HG02852 (cell line): Measurements from ENCODE around the gene KRTAP4-12.
"Not testable (repeated sequence)": the region's sequence is repeated elsewhere in the genome, so short reads cannot be mapped to it uniquely, and the experiment has no call there.

Experiments
- ATAC-seq: cut with Tn5 transposase; IDR thresholded peaks from one replicate; pipeline ENCODE4 v1.9.1; 2021; ENCODE audit warnings: mild to moderate bottlenecking, moderate library complexity; ENCODE audit not compliant: unreplicated experiment

Gene KRTAP4-12

GRCh38 chr17:41098042-41098441 lies 25.9 kb downstream of the KRTAP4-12 start, which contains the start of gene KRTAP4-8:
Gene KRTAP4-8, minus strand, starts transcription at chr17:41098142. Its CDS starts 58 bp downstream, at chr17:41098084.
- ATAC-seq, result no peak

- no peak for ATAC-seq
Observed at GRCh38 chr17:41096055-41096454, 27.9 kb downstream of the KRTAP4-12 start.

GRCh38 chr17:41088760-41089352 lies 35.1 kb downstream of the KRTAP4-12 start:
- not testable (repeated sequence) for ATAC-seq

- ATAC-seq, result not testable (repeated sequence)
Observed at GRCh38 chr17:41084100-41084856, 39.7 kb downstream of the KRTAP4-12 start, which contains the start of gene KRTAP4-7. Gene KRTAP4-7, plus strand, starts transcription at chr17:41084150. Its CDS starts 57 bp downstream, at chr17:41084207.

GRCh38 chr17:41083427-41083826 lies 40.6 kb downstream of the KRTAP4-12 start:
- not testable (repeated sequence) for ATAC-seq

GRCh38 chr17:41082626-41083025 lies 41.4 kb downstream of the KRTAP4-12 start:
- no peak for ATAC-seq

- no peak for ATAC-seq
Observed at GRCh38 chr17:41076788-41077187, 47.2 kb downstream of the KRTAP4-12 start.

GRCh38 chr17:41073676-41074075 lies 50.3 kb downstream of the KRTAP4-12 start:
- ATAC-seq, result no peak
